Activated CD4-positive, alpha-beta memory T cell treated with anti-CD3 and anti-CD28 coated beads for 36 hours (primary cell): ENCODE data around the gene SMO. TPM values are rescaled to one million over a fixed set of nuclear protein-coding genes. Genes with fewer than 3 reads are reported as not detected.
"Not testable (repeated sequence)": the region's sequence is repeated elsewhere in the genome, so short reads cannot be mapped to it uniquely, and the experiment has no call there.

Experiments
- CTCF ChIA-PET: fragments of 350-600 bp; sonication (Branson Sonifier 250); formaldehyde crosslinking; loops from one replicate; lab custom pipeline; 2021; ENCODE audit warnings: antibody characterized with exemption, inconsistent platforms; lab: Charles Lee
- POLR2A ChIA-PET: fragments of 350-600 bp; sonication (Branson Sonifier 250); formaldehyde crosslinking; loops from one replicate; lab custom pipeline; 2021; ENCODE audit warnings: antibody characterized with exemption; lab: Charles Lee
- DNase-seq: peaks from one replicate; pipeline ENCODE4 v3.0.0-alpha.2; 2020
- H3K27ac Mint-ChIP-seq: one replicate; pipeline ENCODE4 v1.8.0; 2021; ENCODE audit warnings: mixed read lengths
- H3K27me3 Mint-ChIP-seq: one replicate; pipeline ENCODE4 v1.8.0; 2021; ENCODE audit warnings: mixed read lengths
- H3K36me3 Mint-ChIP-seq: one replicate; pipeline ENCODE4 v1.8.0; 2021; ENCODE audit warnings: mixed read lengths
- H3K4me1 Mint-ChIP-seq: one replicate; pipeline ENCODE4 v1.8.0; 2021; ENCODE audit warnings: low read depth, mixed read lengths
- H3K4me3 Mint-ChIP-seq: one replicate; pipeline ENCODE4 v1.8.0; 2021; ENCODE audit warnings: mild to moderate bottlenecking, mixed read lengths
- H3K9me3 Mint-ChIP-seq: one replicate; pipeline ENCODE4 v1.8.0; 2021; ENCODE audit warnings: mixed read lengths
- intact Hi-C: fragments of 100-400 bp; cut with micrococcal nuclease; formaldehyde crosslinking; loops from one replicate; pipeline ENCODE4 v1.15.1; 2023
- total RNA-seq, 2 experiments: library from RNA; stranded (reverse); gene quantifications; one replicate each; pipeline ENCODE4 v1.2.3, GENCODE V29; 2021

SMO gene
- total RNA-seq, 2 experiments from 2014 or later: 0.12 to 0.21 TPM

- H3K36me3 Mint-ChIP-seq, H3K4me1 Mint-ChIP-seq, POLR2A ChIA-PET, H3K9me3 Mint-ChIP-seq, H3K4me3 Mint-ChIP-seq, H3K27ac Mint-ChIP-seq, DNase-seq, intact Hi-C loops: not testable (repeated sequence)
- CTCF ChIA-PET: interaction anchor here (0.7 kb wide), 1 partner anchor 10 kb away, joined by 3 read pairs; no protein-coding TSS in a partner anchor
- H3K27me3 Mint-ChIP-seq: peaks cover 10% of the 10 kb centered on the region
These were observed 14.6 kb upstream of the SMO start for GRCh38 chr7:129173861-129174260.

- Mint-ChIP-seq H3K36me3 (no peaks in the 10 kb centered on the region), H3K27ac (no peak overlapping the region), H3K4me3 (no peak overlapping the region), H3K9me3 (no peaks in the 10 kb centered on the region), H3K27me3 (peaks cover 8% of the 10 kb centered on the region), H3K4me1 (no peaks in the 10 kb centered on the region)
- intact Hi-C loops: no loop called here
- no peak for DNase-seq
- POLR2A ChIA-PET: no interaction called here
- CTCF ChIA-PET: interaction anchor here (0.5 to 1.2 kb wide), 3 partner anchors 13 to 122 kb away, joined by 3 to 6 read pairs (median 3); no protein-coding TSS in a partner anchor
These were observed 11.3 kb upstream of the SMO start for GRCh38 chr7:129176916-129177710.

GRCh38 chr7:129184981-129185670, 3.3 kb upstream of the SMO start:
- DNase-seq: no peak
- peaks cover 8% of the 10 kb centered on the region for H3K4me1 Mint-ChIP-seq
- POLR2A ChIA-PET: no interaction called here
- H3K36me3 Mint-ChIP-seq: no peaks in the 10 kb centered on the region
- no peaks in the 10 kb centered on the region for H3K9me3 Mint-ChIP-seq
- CTCF ChIA-PET: interaction anchor here (1.0 to 1.3 kb wide), 2 partner anchors 21 kb away, joined by 3 to 5 read pairs; no protein-coding TSS in a partner anchor
- no peak overlapping the region for H3K27ac Mint-ChIP-seq
- peaks cover 28% of the 10 kb centered on the region for H3K27me3 Mint-ChIP-seq
- intact Hi-C loops: no loop called here
- no peak overlapping the region for H3K4me3 Mint-ChIP-seq

GRCh38 chr7:129186749-129187260, 1.6 kb upstream of the SMO start:
- CTCF ChIA-PET: no interaction called here
- intact Hi-C loops: no loop called here
- no peak for DNase-seq
- POLR2A ChIA-PET: no interaction called here
- Mint-ChIP-seq H3K9me3 (no peaks in the 10 kb centered on the region), H3K4me3 (no peak overlapping the region), H3K27ac (no peak overlapping the region), H3K36me3 (no peaks in the 10 kb centered on the region), H3K27me3 (peaks cover 39% of the 10 kb centered on the region), H3K4me1 (peaks cover 8% of the 10 kb centered on the region)

GRCh38 chr7:129187681-129188371, 607 bp upstream of the SMO start:
- ChIA-PET POLR2A (no interaction called here), CTCF (no interaction called here)
- H3K4me3 Mint-ChIP-seq: peak overlapping the region; percentile 14
- no peaks in the 10 kb centered on the region for H3K36me3 Mint-ChIP-seq
- intact Hi-C loops: no loop called here
- H3K27me3 Mint-ChIP-seq: peaks cover 44% of the 10 kb centered on the region
- no peaks in the 10 kb centered on the region for H3K9me3 Mint-ChIP-seq
- peaks cover 8% of the 10 kb centered on the region for H3K4me1 Mint-ChIP-seq
- H3K27ac Mint-ChIP-seq: no peak overlapping the region
- no peak for DNase-seq

- POLR2A ChIA-PET: no interaction called here
- Mint-ChIP-seq H3K4me1 (peaks cover 8% of the 10 kb centered on the region), H3K36me3 (no peaks in the 10 kb centered on the region), H3K4me3 (peak overlapping the region; percentile 56), H3K27ac (no peak overlapping the region), H3K9me3 (no peaks in the 10 kb centered on the region), H3K27me3 (peaks cover 48% of the 10 kb centered on the region)
- intact Hi-C loops: no loop called here
- DNase-seq: no peak
- CTCF ChIA-PET: no interaction called here
These were observed 643 bp downstream of the SMO start for GRCh38 chr7:129188892-129189660.

- H3K9me3 Mint-ChIP-seq: no peaks in the 10 kb centered on the region
- ChIA-PET CTCF (no interaction called here), POLR2A (no interaction called here)
- intact Hi-C loops: no loop called here
- H3K4me3 Mint-ChIP-seq: peak overlapping the region; percentile 56
- H3K4me1 Mint-ChIP-seq: peaks cover 8% of the 10 kb centered on the region
- H3K27ac Mint-ChIP-seq: no peak overlapping the region
- H3K36me3 Mint-ChIP-seq: no peaks in the 10 kb centered on the region
- H3K27me3 Mint-ChIP-seq: peaks cover 48% of the 10 kb centered on the region
- no peak for DNase-seq
These were observed 1.4 kb downstream of the SMO start for GRCh38 chr7:129189661-129190310.

- DNase-seq: no peak
- Mint-ChIP-seq H3K9me3 (no peaks in the 10 kb centered on the region), H3K27ac (no peak overlapping the region), H3K27me3 (peaks cover 45% of the 10 kb centered on the region), H3K4me3 (no peak overlapping the region), H3K36me3 (no peaks in the 10 kb centered on the region), H3K4me1 (peaks cover 8% of the 10 kb centered on the region)
- intact Hi-C loops: no loop called here
- POLR2A ChIA-PET: no interaction called here
- CTCF ChIA-PET: interaction anchor here (0.9 kb wide), 1 partner anchor 27 kb away, joined by 4 read pairs; no protein-coding TSS in a partner anchor
These were observed 2.8 kb downstream of the SMO start for GRCh38 chr7:129191272-129191671.

- H3K4me3 Mint-ChIP-seq: no peak overlapping the region
- H3K9me3 Mint-ChIP-seq: no peaks in the 10 kb centered on the region
- H3K36me3 Mint-ChIP-seq: no peaks in the 10 kb centered on the region
- H3K4me1 Mint-ChIP-seq: peaks cover 6% of the 10 kb centered on the region
- no peak overlapping the region for H3K27ac Mint-ChIP-seq
- intact Hi-C loops: no loop called here
- peaks cover 35% of the 10 kb centered on the region for H3K27me3 Mint-ChIP-seq
- no peak for DNase-seq
- CTCF ChIA-PET: interaction anchor here (0.6 to 1.5 kb wide), 5 partner anchors 15 to 102 kb away, joined by 3 to 4 read pairs (median 3); no protein-coding TSS in a partner anchor
- POLR2A ChIA-PET: no interaction called here
These were observed 5.5 kb downstream of the SMO start for GRCh38 chr7:129193892-129194291.

GRCh38 chr7:129197771-129198170, 9.3 kb downstream of the SMO start:
- no peak overlapping the region for H3K27ac Mint-ChIP-seq
- no peaks in the 10 kb centered on the region for H3K9me3 Mint-ChIP-seq
- ChIA-PET CTCF (interaction anchor here (0.8 to 1.0 kb wide), 2 partner anchors 12 to 21 kb away, joined by 3 to 4 read pairs; no protein-coding TSS in a partner anchor), POLR2A (no interaction called here)
- no peaks in the 10 kb centered on the region for H3K4me1 Mint-ChIP-seq
- H3K27me3 Mint-ChIP-seq: peaks cover 8% of the 10 kb centered on the region
- H3K36me3 Mint-ChIP-seq: no peaks in the 10 kb centered on the region
- no peak overlapping the region for H3K4me3 Mint-ChIP-seq
- intact Hi-C loops: no loop called here
- DNase-seq: no peak

- intact Hi-C loops: no loop called here
- H3K27me3 Mint-ChIP-seq: peaks cover 4% of the 10 kb centered on the region
These were observed 11.0 kb downstream of the SMO start for GRCh38 chr7:129199406-129199805.

More at GRCh38 chr7:129199406-129199805, 11.0 kb downstream of the SMO start:
- CTCF ChIA-PET: interaction anchor here (0.7 to 1.5 kb wide), 6 partner anchors 11 to 452 kb away, joined by 3 to 5 read pairs (median 4); no protein-coding TSS in a partner anchor
- no peaks in the 10 kb centered on the region for H3K36me3 Mint-ChIP-seq
- POLR2A ChIA-PET: no interaction called here
- no peak overlapping the region for H3K4me3 Mint-ChIP-seq
- no peak for DNase-seq
- H3K4me1 Mint-ChIP-seq: no peaks in the 10 kb centered on the region
- no peaks in the 10 kb centered on the region for H3K9me3 Mint-ChIP-seq
- H3K27ac Mint-ChIP-seq: no peak overlapping the region
